Mesenteric fat pad (tissue), 1 donor: ENCODE data around the gene DPP7. TPM values are rescaled to one million over a fixed set of nuclear protein-coding genes. Genes with fewer than 3 reads are reported as not detected.

Experiments used
- DNase-seq: peaks from one replicate; pipeline ENCODE4 v3.0.0-alpha.2; 2020; ENCODE audit warnings: low spot score
- long read RNA-seq: library from polyadenylated mRNA; unstranded; transcript quantifications from one replicate; pipeline ENCODE4 v2.0.0, GENCODE V29; 2020
- total RNA-seq: library from RNA; stranded (reverse); fragmentation: NEBNext Ultra II Directional; extraction: Animal tissue kit (Norgen Biotek cat#: 25700); gene quantifications from one replicate; pipeline ENCODE4 v1.2.1, GENCODE V29; 2021
- donor health status: DM: yes; HTN: yes; CAD: no.

The DPP7 gene
- 150 TPM for total RNA-seq
- long read RNA-seq, transcript DPP7-201 (13 exons, 1,590 nt), result major isoform, 354 of 754 reads
- long read RNA-seq, partial matches to known transcripts, result 103 of 754 reads
- long read RNA-seq, other reads (novel, unspliced or antisense), result 293 of 754 reads

- peak; percentile 94 for DNase-seq
These were observed at the start of gene DPP7 for GRCh38 chr9:137114613-137115393. TSS of gene DPP7 (minus strand) at chr9:137114733. CDS start at chr9:137114713, 20 bp downstream.

GRCh38 chr9:137163805-137164204 is 49.3 kb upstream of the DPP7 start:
- DNase-seq, result no peak

GRCh38 chr9:137163365-137163715 is 48.8 kb upstream of the DPP7 start:
- DNase-seq, result no peak

DNA sequence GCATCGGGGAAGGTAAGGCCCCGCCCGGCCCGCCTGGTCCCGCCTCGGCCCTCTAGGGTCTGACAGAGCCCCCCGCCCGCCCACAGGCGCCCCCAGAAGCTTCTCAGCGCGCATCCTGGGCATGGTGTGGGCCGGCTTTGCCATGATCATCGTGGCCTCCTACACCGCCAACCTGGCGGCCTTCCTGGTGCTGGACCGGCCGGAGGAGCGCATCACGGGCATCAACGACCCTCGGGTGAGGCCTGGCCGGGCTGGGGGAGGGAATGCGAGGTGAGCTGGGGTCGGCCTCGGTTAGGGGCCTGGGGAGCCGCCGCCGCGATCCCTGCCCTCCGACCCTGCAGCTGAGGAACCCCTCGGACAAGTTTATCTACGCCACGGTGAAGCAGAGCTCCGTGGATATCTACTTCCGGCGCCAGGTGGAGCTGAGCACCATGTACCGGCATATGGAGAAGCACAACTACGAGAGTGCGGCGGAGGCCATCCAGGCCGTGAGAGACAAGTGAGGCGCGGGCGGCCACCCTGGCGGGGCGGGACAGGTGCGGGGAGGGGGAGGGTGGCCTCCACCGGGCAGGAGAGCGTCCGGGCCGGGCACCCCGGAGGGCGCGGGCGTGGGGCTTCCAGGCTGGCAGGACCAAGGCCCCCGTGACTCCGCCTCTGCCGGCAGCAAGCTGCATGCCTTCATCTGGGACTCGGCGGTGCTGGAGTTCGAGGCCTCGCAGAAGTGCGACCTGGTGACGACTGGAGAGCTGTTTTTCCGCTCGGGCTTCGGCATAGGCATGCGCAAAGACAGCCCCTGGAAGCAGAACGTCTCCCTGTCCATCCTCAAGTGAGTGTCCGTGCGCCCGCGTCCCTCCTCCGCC is 48.2 kb upstream of the DPP7 start:
- DNase-seq, result no peak

DNA sequence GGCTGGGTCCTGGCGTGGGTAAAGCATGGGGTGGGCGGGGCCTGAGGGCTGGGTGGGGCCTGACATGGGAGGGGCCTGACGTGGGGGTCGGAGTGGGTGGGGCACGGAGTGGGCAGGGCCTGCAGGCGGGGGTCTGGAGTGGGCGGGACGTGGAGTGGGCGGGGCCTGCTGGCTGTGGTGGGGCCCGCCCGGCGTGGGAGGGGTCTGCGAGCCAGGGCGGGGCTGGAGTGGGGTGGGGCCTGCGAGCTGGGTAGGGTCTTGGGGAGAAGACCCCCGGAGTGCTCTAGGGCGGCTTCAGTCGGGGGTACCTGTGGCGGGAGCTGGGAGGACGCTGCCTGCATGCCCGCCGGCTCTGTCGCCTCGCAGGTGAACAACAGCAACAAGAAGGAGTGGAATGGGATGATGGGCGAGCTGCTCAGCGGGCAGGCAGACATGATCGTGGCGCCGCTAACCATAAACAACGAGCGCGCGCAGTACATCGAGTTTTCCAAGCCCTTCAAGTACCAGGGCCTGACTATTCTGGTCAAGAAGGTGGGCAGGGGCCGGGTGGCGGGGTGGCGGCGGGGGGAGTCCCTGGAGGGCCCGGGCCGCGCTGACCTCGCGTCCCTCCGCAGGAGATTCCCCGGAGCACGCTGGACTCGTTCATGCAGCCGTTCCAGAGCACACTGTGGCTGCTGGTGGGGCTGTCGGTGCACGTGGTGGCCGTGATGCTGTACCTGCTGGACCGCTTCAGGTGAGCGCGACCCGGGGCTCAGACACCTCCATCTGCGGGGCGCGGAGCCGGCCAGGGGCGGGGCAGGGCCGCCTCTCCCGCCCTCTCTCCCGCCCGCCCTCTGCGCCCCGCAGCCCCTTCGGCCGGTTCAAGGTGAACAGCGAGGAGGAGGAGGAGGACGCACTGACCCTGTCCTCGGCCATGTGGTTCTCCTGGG is 47.3 kb upstream of the DPP7 start:
- DNase-seq, result no peak

DNA sequence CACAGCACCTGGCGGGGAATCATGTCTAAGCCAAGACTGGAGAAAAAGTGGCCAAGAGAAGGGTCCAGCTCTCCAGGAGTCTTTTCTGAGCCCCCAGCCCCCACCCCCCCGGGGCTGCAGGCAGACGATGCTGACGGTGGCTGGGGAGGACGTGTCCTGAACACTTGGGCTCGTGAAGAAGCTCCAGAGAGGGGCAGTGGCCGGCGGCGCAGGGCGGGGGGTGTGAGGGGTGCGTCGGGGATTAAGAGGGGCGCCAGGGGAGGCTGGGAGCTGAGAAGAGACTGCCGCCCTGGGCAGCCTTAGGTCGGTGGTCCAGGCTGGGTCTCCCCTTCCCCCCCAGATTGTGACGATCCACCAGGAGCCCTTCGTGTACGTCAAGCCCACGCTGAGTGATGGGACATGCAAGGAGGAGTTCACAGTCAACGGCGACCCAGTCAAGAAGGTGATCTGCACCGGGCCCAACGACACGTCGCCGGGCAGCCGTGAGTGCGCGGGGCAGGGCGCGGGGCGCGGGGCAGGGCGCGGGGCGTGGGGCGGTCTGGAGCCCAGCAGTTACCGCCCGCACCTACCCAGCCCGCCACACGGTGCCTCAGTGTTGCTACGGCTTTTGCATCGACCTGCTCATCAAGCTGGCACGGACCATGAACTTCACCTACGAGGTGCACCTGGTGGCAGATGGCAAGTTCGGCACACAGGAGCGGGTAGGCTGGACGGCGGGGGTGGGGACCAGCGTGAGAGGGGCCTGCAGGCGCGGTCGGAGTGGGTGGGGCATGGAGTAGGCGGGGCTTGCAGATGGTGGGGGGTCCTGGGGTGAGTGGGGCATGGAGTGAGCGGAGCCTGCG is 46.4 kb upstream of the DPP7 start:
- no peak for DNase-seq

DNA sequence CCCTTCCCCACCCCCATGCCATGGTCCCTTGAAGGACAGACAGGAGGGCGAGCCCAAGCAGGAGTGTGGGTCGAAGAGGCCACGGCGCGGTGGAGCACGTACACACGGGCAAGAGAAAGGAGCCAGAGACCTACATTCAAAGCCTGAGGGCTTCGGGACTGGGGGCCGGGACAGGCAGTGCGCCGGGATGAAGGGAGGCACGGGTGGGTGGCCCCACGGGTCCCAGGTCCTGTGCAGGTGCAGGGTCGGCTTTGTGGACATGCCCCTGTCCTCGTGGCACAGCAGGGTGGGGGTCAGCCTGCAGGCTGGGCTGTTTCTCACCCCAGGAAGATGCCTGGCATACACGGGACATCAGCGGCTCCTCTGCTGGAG is 45.5 kb upstream of the DPP7 start:
- no peak for DNase-seq

DNA sequence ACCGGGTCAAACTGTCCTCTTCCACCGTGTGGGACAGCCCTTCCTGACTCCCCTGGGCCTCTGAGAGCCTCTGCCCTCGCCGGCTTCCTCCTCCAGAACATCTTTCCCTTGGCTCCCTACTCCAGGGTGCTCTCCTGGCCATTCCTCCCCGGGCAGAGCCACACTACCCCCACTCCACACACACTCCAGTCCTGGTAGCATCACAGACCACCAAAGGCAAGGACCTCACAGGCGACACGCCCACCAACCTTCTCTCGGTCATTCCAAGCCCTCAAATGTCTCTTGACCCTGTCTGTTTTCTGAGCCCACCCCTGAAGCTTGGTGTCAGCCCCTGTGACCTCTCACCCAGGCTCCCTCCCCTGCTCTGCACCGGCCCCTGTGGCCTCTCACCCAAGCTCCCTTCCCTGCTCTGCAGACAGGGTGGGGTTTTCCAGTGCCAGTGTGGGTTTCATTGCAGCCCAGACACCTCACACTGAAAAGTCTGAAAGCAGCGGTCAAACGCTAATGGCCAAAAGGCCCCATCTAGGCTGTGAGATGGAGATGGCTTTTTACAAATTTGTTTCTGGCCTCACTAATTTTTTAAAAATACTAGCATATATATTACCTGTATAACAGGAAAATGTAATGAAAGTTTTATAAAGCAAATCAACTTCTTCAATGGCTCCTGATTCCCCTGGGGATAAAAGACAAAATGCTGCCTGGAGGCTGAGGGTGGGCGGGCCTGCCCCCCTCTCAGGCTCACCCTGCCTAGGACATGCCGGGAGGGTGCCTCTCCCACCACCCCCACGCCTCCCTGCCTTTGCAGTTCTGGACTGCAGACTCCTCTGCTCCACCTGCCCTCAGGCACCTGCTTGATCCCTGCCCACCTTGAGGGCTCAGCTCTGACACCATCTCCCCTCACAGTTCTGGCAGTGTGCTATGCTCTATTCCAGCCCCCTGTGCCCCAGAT is 44.8 kb upstream of the DPP7 start:
- no peak for DNase-seq

DNA sequence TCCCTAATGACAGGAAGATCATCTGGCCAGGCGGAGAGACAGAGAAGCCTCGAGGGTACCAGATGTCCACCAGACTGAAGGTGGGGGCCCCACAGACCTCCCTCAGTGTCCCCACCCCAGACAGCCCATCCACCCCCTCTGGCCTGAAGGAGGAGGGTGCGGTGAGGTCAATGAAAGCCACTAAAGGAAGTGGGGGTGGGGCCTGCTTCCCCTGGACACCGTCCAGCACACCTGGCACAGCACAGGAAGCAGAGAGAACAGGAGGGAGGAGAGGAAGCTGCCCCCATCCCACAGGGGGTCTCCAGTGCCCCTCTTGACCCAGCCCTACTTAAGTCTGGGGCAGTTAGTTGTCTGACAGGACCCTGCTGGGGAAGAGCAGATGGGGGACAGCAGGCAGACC is 44.1 kb upstream of the DPP7 start:
- no peak for DNase-seq

DNA sequence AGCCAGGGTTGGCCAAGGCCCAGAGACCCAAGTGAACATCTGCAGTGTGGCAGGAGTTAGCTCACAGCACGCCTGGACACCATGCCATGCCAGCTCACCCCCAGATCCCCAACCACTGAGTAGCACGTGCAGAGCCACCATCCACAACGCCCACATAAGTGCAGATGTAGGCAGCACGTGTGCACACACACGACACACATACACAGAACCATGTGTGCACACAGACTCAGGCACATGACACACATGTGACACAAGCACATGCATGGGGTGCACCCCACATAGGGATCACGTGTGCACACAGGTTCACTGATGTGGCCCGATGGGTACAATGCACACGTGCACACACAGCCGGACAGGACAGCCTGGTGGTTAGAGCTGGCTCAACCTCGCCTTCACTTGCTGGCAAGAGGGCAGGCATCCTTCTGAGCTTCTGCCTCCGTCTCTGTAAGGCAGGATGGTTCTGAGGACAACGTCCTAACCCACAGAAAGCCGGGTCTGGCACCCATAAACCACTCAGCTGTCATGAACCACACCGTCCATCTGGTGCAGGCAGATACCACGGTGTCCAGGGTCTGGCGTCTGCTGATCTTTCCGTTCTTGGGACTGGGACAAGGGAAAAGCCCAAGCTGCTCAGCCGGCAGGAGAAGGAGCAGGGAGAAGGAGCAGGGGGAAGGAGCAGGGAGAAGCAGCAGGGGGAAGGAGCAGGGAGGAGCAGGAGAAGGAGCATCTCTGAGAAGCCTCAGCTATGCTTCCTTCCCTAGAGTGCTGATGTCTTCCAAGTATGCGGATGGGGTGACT is 43.3 kb upstream of the DPP7 start:
- DNase-seq, result no peak

- no peak for DNase-seq
These were observed 42.2 kb upstream of the DPP7 start for GRCh38 chr9:137156567-137157375.

GRCh38 chr9:137152844-137153405 is 38.4 kb upstream of the DPP7 start:
- DNase-seq, result no peak

- DNase-seq, result no peak
These were observed 36.3 kb upstream of the DPP7 start for GRCh38 chr9:137150617-137151457.

- no peak for DNase-seq
These were observed 35.5 kb upstream of the DPP7 start for GRCh38 chr9:137149942-137150616.

DNA sequence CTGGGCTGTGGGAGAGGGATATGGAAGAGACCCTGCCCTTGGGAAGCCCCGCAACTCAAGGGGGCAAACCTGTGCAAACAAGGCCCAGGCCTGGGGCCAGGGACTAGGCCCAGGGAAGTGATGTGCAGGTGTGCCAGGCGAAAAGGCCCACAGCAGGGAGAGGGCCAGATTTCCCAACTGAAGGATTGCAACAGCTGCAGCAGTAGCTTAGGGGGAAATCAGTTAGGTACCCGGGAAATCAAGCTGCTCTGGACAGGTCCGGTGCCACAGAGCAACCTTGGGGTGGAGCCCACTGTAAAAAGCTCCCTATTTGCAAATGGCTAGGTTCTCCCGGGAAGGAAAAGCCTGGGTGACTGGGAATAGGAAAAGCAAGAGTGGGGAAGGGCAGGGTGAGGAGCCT is 34.8 kb upstream of the DPP7 start:
- DNase-seq, result no peak

GRCh38 chr9:137148661-137149060 is 34.1 kb upstream of the DPP7 start:
- no peak for DNase-seq
